Gastrocnemius medialis (tissue), 4 donors: ENCODE results near the gene RASA4. TPM values are rescaled to one million over a fixed set of nuclear protein-coding genes. Genes with fewer than 3 reads are reported as not detected.
"Not testable (repeated sequence)": the region's sequence is repeated elsewhere in the genome, so short reads cannot be mapped to it uniquely, and the experiment has no call there.

Experiments
- ATAC-seq, 2 donors: fragments of 150-250 bp; one replicate each; pipeline ENCODE4 v1.9.1; 2016
- DNase-seq, 2 donors: peaks; one replicate each; pipeline ENCODE4 v3.0.0-alpha.2; 2019
- H3K27ac ChIP-seq, 4 donors: fragments of 200-600 bp; sonication (generic); 1 replicate in 1 of 4; 2 replicates in 3 of 4; pipeline ENCODE4 v1.5.1; 2016 to 2018; ENCODE audit warnings: mild to moderate bottlenecking in 2 of 4, moderate library complexity in 1 of 4
- H3K27me3 ChIP-seq, 3 donors: fragments of 200-600 bp; sonication (generic) in 2 of 3; 1 replicate in 1 of 3; 2 replicates in 2 of 3; pipeline versions ENCODE4 v1.5.1 to v1.6.0; 2016 to 2019; ENCODE audit warnings: mild to moderate bottlenecking in 1 of 3, moderate library complexity in 1 of 3
- H3K36me3 ChIP-seq, 2 donors: fragments of 200-600 bp; sonication (generic) in 1 of 2; one replicate each; pipeline ENCODE4 v1.5.1; 2017 to 2018
- H3K4me1 ChIP-seq, 2 donors: fragments of 200-600 bp; sonication (generic) in 1 of 2; one replicate each; pipeline ENCODE4 v1.5.1; 2016 to 2017; ENCODE audit warnings: mild to moderate bottlenecking in 2 of 2
- H3K4me3 ChIP-seq, 4 donors: fragments of 200-600 bp; sonication (generic) in 3 of 4; 1 replicate in 1 of 4; 2 replicates in 3 of 4; pipeline ENCODE4 v1.5.1; 2016 to 2019; ENCODE audit warnings: mild to moderate bottlenecking in 2 of 4
- H3K9me3 ChIP-seq, 3 donors: fragments of 200-600 bp; sonication (generic) in 2 of 3; 1 replicate in 1 of 3; 2 replicates in 2 of 3; pipeline ENCODE4 v1.5.1; 2016 to 2019
- in situ Hi-C, 4 donors: fragments of 200-750 bp; cut with MboI; loops; one replicate each; pipeline versions ENCODE4 v1.15.0 to v1.8.0; 2017; ENCODE audit warnings: low sequenced_read_pairs in 4 of 4
- intact Hi-C: fragments of 100-400 bp; cut with DNase I; formaldehyde crosslinking; loops from one replicate; pipeline ENCODE4 v1.15.1; 2023; ENCODE audit warnings: low total_unique reads
- total RNA-seq, 4 donors: library from RNA; depleted of rRNA; stranded (reverse); fragments of >200 nt; gene quantifications; one replicate each; pipeline versions ENCODE4 v1.1.0 to v1.2.3, GENCODE V29; 2016

The RASA4 gene
- total RNA-seq, 4 donors from 2014 or later = 52.4 to 329 (median 177) TPM

- H3K4me3 ChIP-seq, H3K36me3 ChIP-seq, DNase-seq, H3K27me3 ChIP-seq, H3K27ac ChIP-seq, H3K9me3 ChIP-seq, intact Hi-C loops, H3K4me1 ChIP-seq, in situ Hi-C loops: not testable (repeated sequence)
- peak; percentile 57 to 67 for ATAC-seq
These were observed 14.2 kb downstream of the RASA4 start for GRCh38 chr7:102602317-102602716.

GRCh38 chr7:102599699-102600098, 16.9 kb downstream of the RASA4 start:
- in situ Hi-C loops, H3K4me1 ChIP-seq, H3K36me3 ChIP-seq, DNase-seq, H3K4me3 ChIP-seq, intact Hi-C loops, H3K9me3 ChIP-seq, H3K27me3 ChIP-seq: not testable (repeated sequence)
- ATAC-seq = peak; percentile 15 to 22
- H3K27ac ChIP-seq = peak overlapping the region in 2 of 4 donors; percentile 52 to 61

GRCh38 chr7:102596036-102596435, 20.5 kb downstream of the RASA4 start:
- in situ Hi-C loops, H3K4me1 ChIP-seq, intact Hi-C loops, ATAC-seq, H3K27me3 ChIP-seq, H3K4me3 ChIP-seq, H3K36me3 ChIP-seq, H3K9me3 ChIP-seq: not testable (repeated sequence)
- peak in 1 of 2 donors; percentile 5 for DNase-seq
- peak overlapping the region in 2 of 4 donors; percentile 52 to 67 for H3K27ac ChIP-seq

- H3K4me1 ChIP-seq, in situ Hi-C loops, H3K36me3 ChIP-seq, DNase-seq, intact Hi-C loops, H3K4me3 ChIP-seq, H3K27ac ChIP-seq, H3K9me3 ChIP-seq, ATAC-seq, H3K27me3 ChIP-seq: not testable (repeated sequence)
These were observed 22.8 kb downstream of the RASA4 start for GRCh38 chr7:102593637-102594334.

DNA sequence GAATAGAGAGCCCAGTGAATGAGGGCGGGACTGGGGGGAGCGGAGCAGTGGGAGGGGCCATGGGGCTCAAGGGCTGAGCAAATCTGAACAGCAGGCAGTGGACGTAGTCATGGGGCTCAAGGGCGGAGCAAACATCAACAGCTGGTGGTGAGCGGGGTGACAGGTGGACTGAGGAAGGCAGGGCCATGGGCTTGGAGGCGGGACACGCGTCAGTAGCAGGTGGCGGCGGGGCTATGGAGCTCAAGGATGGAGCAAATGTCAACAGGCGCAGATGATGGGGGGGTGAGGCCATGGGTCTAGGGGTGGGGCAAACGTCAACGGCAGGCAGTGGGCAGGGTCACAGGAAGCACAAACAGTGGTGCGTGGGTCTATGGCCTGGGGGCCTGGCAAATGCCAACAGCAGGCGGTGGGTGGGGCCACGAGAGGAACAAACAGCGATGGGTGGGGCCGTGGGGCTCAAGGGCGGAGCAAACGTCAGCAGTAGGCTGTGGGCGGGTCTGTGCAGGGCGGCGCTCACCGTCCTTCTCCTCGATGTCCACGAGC, 24.0 kb downstream of the RASA4 start:
- intact Hi-C loops, in situ Hi-C loops, H3K9me3 ChIP-seq, H3K36me3 ChIP-seq, H3K4me1 ChIP-seq, H3K27me3 ChIP-seq, H3K4me3 ChIP-seq: not testable (repeated sequence)
- DNase-seq (peak; percentile 81 to 93), ATAC-seq (peak; percentile 84 to 88)
- H3K27ac ChIP-seq = peak overlapping the region in 3 of 4 donors; percentile 41 to 60 (median 41)

DNA sequence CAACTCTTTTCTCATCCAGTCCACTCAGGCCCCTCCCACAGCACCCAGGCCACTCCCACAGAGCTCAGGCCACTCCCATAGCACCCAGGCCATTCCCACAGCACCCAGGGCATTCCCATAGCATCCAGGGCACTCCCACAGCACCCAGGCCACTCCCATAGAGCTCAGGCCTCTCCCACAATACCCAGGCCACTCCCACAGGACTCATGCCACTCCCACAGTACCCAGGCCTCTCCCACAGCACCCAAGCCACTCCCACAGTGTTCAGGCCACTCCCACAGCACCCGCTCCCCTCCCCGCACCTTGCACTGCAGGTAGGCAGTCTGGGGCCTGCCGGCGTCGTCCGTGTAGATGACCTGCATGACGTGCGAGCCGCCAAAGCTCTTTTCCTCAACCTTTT, 26.7 kb downstream of the RASA4 start:
- ATAC-seq = peak; percentile 35 to 39
- H3K27me3 ChIP-seq, H3K36me3 ChIP-seq, DNase-seq, in situ Hi-C loops, intact Hi-C loops, H3K9me3 ChIP-seq, H3K4me3 ChIP-seq, H3K4me1 ChIP-seq, H3K27ac ChIP-seq: not testable (repeated sequence)

DNA sequence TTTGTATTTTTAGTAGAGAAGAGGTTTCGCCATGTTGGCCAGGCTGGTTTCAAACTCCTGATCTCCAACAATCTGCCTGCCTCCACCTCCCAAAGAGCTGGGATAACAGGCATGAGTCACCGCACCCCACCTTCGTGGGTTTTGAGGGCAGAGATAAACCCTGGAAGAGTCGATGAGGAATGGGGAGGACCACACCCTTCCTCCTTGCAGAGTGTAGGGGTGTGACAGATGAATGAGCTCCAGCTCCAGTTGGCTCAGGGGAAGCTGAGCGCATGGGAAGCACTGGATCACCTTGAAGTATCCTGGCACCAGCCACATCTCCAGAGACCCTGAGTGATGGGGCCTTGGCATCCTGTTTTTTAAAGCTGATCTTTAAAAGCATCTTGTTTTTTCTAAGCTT, 33.1 kb downstream of the RASA4 start:
- H3K36me3 ChIP-seq, H3K9me3 ChIP-seq, H3K4me3 ChIP-seq, DNase-seq, H3K4me1 ChIP-seq, in situ Hi-C loops, intact Hi-C loops, H3K27ac ChIP-seq, H3K27me3 ChIP-seq, ATAC-seq: not testable (repeated sequence)

- H3K4me1 ChIP-seq, in situ Hi-C loops, H3K9me3 ChIP-seq, H3K4me3 ChIP-seq, H3K27me3 ChIP-seq, DNase-seq, intact Hi-C loops, H3K36me3 ChIP-seq, H3K27ac ChIP-seq: not testable (repeated sequence)
- peak in 1 of 2 donors; percentile 53 for ATAC-seq
These were observed 34.8 kb downstream of the RASA4 start for GRCh38 chr7:102581722-102582121.

GRCh38 chr7:102578486-102578885, 38.1 kb downstream of the RASA4 start:
- H3K36me3 ChIP-seq, H3K4me3 ChIP-seq, H3K27me3 ChIP-seq, H3K9me3 ChIP-seq, intact Hi-C loops, ATAC-seq, in situ Hi-C loops, H3K27ac ChIP-seq, H3K4me1 ChIP-seq, DNase-seq: not testable (repeated sequence)

- H3K4me1 ChIP-seq, in situ Hi-C loops, intact Hi-C loops, H3K9me3 ChIP-seq, DNase-seq, H3K27me3 ChIP-seq, H3K4me3 ChIP-seq, H3K27ac ChIP-seq, ATAC-seq, H3K36me3 ChIP-seq: not testable (repeated sequence)
These were observed 39.0 kb downstream of the RASA4 start for GRCh38 chr7:102577315-102578240.

DNA sequence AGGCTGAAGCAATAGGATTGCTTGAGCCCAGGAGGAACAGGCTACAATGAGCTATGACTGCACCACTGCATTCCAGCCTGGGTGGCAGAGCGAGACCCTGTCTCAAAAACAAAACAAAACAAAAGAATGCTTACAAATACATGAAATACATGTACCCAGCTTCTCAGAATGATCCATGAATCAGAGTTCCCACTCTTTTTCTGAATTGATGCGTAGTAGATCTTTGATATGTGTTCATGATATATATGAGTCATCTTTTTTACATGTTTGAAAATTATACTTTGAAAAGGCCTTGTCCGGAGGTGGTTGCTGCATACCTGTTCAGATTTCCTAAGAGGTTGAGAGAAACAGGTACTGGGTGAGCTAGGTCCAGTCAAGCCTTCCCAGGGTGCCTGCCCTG, 40.2 kb downstream of the RASA4 start:
- H3K4me1 ChIP-seq, intact Hi-C loops, H3K36me3 ChIP-seq, H3K9me3 ChIP-seq, DNase-seq, ATAC-seq, H3K27me3 ChIP-seq, H3K27ac ChIP-seq, H3K4me3 ChIP-seq, in situ Hi-C loops: not testable (repeated sequence)
